Lung (tissue), 12 donors: Measurements from ENCODE around the gene SEMA4B. TPM values are rescaled to one million over a fixed set of nuclear protein-coding genes. Genes with fewer than 3 reads are reported as not detected.

Source experiments
- ATAC-seq: fragments of 200-7000 bp; cut with Tn5 transposase; one replicate; pipeline ENCODE4 v1.9.1; 2020; ENCODE audit warnings: moderate number of reproducible peaks; ENCODE audit not compliant: insufficient read depth, low FRiP score
- DNase-seq, 3 donors: peaks; one replicate each; pipeline ENCODE4 v3.0.0-alpha.2; 2013 to 2017
- H3K27ac ChIP-seq, 2 donors: one replicate each; pipeline ENCODE4 v1.5.1; 2013; ENCODE audit warnings: mild to moderate bottlenecking in 2 of 2, moderate library complexity in 2 of 2, control low read depth in 1 of 2, inconsistent platforms in 1 of 2, low read depth in 1 of 2, low read length in 1 of 2
- H3K27me3 ChIP-seq, 3 donors: one replicate each; pipeline ENCODE4 v1.5.1; 2013; ENCODE audit warnings: low read length in 2 of 3; ENCODE audit not compliant: control insufficient read depth in 3 of 3, insufficient read depth in 3 of 3
- H3K36me3 ChIP-seq, 4 donors: one replicate each; pipeline ENCODE4 v1.5.1; 2013; ENCODE audit warnings: low read length in 4 of 4, mild to moderate bottlenecking in 1 of 4, moderate library complexity in 1 of 4; ENCODE audit not compliant: control insufficient read depth in 4 of 4, insufficient read depth in 4 of 4
- H3K4me1 ChIP-seq, 5 donors: one replicate each; pipeline ENCODE4 v1.5.1; 2013; ENCODE audit warnings: low read length in 5 of 5, mild to moderate bottlenecking in 2 of 5, moderate library complexity in 1 of 5; ENCODE audit not compliant: control insufficient read depth in 5 of 5, insufficient read depth in 5 of 5
- H3K4me3 ChIP-seq: one replicate; pipeline ENCODE4 v1.5.1; 2013; ENCODE audit warnings: mild to moderate bottlenecking, control low read depth, moderate library complexity
- H3K9ac ChIP-seq, 2 donors: one replicate each; pipeline ENCODE4 v1.5.1; 2013; ENCODE audit warnings: low read length in 2 of 2, control low read depth in 1 of 2; ENCODE audit not compliant: insufficient read depth in 1 of 2
- H3K9me3 ChIP-seq, 4 donors: one replicate each; pipeline ENCODE4 v1.5.1; 2013; ENCODE audit warnings: low read length in 3 of 4, mild to moderate bottlenecking in 1 of 4, moderate library complexity in 1 of 4; ENCODE audit not compliant: control insufficient read depth in 4 of 4, insufficient read depth in 3 of 4
- whole genome bisulfite sequencing, 2 donors: extraction: QIAGEN DNeasy Blood & Tissue Kit; methylation state at CpG; one replicate each; pipeline ENCODE4 v1.1.7; 2013; 5-methylcytosine and 5-hydroxymethylcytosine counted together
- polyA plus RNA-seq, 2 donors: library from polyadenylated mRNA; stranded (reverse); fragments of 200-250 nt; gene quantifications; one replicate each; pipeline ENCODE4 v1.2.1, GENCODE V29; 2013
- total RNA-seq, 2 donors: library from RNA; depleted of rRNA in 1 of 2; stranded (reverse); fragments of >200 nt in 1 of 2; gene quantifications; one replicate each; pipeline ENCODE4 v1.2.1, GENCODE V29; 2014 to 2021
- TF ChIP-seq, protein P1 (sequence below): IDR thresholded peaks from 2 replicates; pipeline ENCODE4 v1.5.1; 2012; ENCODE audit warnings: mild to moderate bottlenecking; ENCODE audit errors: control extremely low read depth, extremely low read depth
- donor health status: control.
- donor health status: control.
- donor health status: Bipolar disorder and iron deficiency.
- donor health status: healthy.
- donor health status: DM: yes; HTN: yes; CAD: no.

The SEMA4B gene
- total and polyA plus RNA-seq, 4 donors = 24.0 to 87.5 (median 69.8) TPM

DNA sequence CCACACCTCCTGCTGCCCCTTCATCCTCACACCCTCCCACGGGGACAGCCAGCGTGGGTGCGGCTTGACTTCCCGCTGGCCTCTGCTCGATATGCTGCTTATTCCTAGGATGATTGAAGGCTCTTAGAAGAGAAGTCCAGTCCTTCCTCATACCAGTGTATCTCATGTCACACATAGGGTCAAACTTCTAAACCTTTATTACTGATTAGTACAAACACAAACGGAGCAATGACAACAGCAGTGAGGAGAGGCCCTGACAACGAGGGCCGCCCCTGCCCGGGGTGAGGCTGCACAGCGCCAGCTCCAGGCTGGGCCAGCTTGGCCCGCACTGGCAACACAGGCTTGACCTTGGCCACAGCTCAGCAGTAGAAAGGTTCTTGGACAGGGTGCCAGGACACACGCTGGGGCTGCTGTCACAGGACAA, 29.0 kb downstream of the SEMA4B start:
- no peak for ATAC-seq
- H3K9me3 ChIP-seq = no peaks in the 10 kb centered on the region
- no peak overlapping the region for H3K27ac ChIP-seq
- WGBS, 2 donors = 74 to 88% methylated on average over 12 of the region's 12 CpGs
- no peaks in the 10 kb centered on the region for H3K27me3 ChIP-seq
- no peak overlapping the region for H3K9ac ChIP-seq
- H3K4me1 ChIP-seq = peaks cover 0 to 19% (median 3%) of the 10 kb centered on the region in 5 donors
- TF ChIP-seq, protein P1, sequence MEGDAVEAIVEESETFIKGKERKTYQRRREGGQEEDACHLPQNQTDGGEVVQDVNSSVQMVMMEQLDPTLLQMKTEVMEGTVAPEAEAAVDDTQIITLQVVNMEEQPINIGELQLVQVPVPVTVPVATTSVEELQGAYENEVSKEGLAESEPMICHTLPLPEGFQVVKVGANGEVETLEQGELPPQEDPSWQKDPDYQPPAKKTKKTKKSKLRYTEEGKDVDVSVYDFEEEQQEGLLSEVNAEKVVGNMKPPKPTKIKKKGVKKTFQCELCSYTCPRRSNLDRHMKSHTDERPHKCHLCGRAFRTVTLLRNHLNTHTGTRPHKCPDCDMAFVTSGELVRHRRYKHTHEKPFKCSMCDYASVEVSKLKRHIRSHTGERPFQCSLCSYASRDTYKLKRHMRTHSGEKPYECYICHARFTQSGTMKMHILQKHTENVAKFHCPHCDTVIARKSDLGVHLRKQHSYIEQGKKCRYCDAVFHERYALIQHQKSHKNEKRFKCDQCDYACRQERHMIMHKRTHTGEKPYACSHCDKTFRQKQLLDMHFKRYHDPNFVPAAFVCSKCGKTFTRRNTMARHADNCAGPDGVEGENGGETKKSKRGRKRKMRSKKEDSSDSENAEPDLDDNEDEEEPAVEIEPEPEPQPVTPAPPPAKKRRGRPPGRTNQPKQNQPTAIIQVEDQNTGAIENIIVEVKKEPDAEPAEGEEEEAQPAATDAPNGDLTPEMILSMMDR = no peak
- no peak for DNase-seq
- no peak overlapping the region for H3K4me3 ChIP-seq
- peaks cover 7 to 40% (median 11%) of the 10 kb centered on the region in 4 donors for H3K36me3 ChIP-seq

DNA sequence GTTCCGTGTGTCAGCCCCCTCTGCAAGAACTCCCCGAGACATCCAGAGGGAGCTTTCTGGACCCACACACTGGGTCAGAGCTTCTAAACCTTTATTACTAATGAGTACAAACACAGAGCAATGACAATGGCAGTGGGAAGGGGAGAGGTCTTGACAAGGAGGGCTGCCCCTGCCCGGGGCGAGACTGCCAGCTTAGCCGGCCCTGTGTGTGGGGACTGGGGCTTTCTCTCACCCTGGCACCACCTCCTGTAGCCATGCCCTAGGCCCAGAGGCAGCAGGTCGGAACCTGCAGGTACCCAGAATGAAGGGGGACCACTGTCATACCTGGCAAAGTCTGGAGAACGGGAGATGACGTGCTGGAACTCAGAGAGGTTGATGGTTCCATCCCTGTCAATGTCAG, 29.5 kb downstream of the SEMA4B start:
- peaks cover 7 to 35% (median 9%) of the 10 kb centered on the region in 4 donors for H3K36me3 ChIP-seq
- peak overlapping the region; percentile 50 to 54 for H3K27ac ChIP-seq
- H3K9ac ChIP-seq = no peak overlapping the region
- 89 to 93% methylated on average over 8 of the region's 8 CpGs for WGBS, 2 donors
- TF ChIP-seq, protein P1 = no peak
- DNase-seq (no peak), ATAC-seq (no peak)
- no peaks in the 10 kb centered on the region for H3K9me3 ChIP-seq
- H3K4me1 ChIP-seq = peaks cover 0 to 19% (median 3%) of the 10 kb centered on the region in 5 donors
- H3K4me3 ChIP-seq = no peak overlapping the region
- no peaks in the 10 kb centered on the region for H3K27me3 ChIP-seq

DNA sequence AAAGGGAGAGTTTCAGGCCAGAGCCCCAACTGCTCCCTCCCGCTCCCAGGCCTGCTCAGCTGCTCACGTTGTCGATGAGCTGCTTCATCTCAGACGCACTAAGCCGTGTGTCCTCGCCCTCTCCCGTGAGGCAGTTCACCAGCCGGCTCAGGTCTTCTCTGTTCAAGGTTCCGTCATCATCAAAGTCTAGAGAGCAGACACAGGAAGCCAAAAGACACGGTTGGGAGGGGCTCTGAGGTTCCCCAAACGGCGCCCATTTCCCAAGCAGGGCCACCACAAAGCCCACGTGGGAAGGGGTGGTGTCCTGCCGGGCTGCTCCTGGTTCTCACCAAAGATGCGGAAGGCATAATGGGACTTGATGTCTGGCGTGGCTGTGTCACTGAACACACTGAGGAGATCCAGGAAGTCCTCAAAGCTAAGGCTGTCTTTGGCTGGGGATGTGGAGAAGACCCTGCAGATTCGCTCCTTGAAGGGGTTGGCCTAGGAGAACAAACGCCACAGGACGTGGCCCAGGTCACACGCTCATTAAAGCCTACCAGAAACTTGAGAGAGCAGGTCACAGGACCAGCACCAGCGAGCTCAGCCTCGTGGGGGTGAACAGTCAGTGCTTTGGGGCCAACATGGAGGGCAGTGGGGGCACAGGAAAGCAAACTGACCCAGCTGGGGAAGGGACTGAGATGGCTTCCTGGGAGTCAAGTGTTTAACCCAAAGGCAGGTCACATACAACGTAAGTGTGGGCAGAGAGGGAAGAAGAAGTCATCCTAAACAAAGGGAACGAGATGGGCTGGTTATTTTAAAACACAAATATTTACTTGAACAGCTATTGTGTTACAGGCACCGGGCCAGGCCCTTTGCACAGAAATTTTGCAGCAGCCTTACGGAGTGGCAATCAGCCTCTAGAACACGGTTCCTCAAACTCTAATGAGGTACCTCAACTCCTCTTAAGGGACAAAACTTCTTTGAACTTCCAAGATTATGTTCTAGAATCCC, 30.2 kb downstream of the SEMA4B start:
- Histone ChIP-seq H3K27ac (peak overlapping the region in 1 of 2 donors; percentile 50), H3K4me3 (no peak overlapping the region), H3K27me3 (no peaks in the 10 kb centered on the region), H3K9me3 (no peaks in the 10 kb centered on the region), H3K36me3 (peaks cover 7 to 34% (median 8%) of the 10 kb centered on the region in 4 donors), H3K4me1 (peaks cover 0 to 19% (median 3%) of the 10 kb centered on the region in 5 donors), H3K9ac (no peak overlapping the region)
- ATAC-seq (no peak), DNase-seq (no peak)
- TF ChIP-seq, protein P1 = no peak
- WGBS, 2 donors = 30 to 44% methylated on average over 27 of the region's 27 CpGs
